GM12878 (cell line): ENCODE data around the gene CD48. TPM values are rescaled to one million over a fixed set of nuclear protein-coding genes. Genes with fewer than 3 reads are reported as not detected.

ENCODE experiments used
- ATAC-seq: fragments of 200-7000 bp; cut with Tn5 transposase; 3 replicates; pipeline ENCODE4 v1.9.1; 2020; ENCODE audit warnings: mild to moderate bottlenecking, moderate library complexity
- BruUV-seq: library from RNA; stranded (reverse); fragments of 400-500 nt; replicated peaks from 2 replicates; lab custom pipeline; 2021; lab: Mats Ljungman, UMichigan
- CTCF ChIA-PET: fragments of 300-600 bp; sonication (Branson Sonifier 250); formaldehyde crosslinking; extraction: SDS; loops from one replicate; lab custom pipeline; 2021; ENCODE audit warnings: inconsistent platforms; lab: Yijun Ruan, JAX
- POLR2A ChIA-PET: fragments of 350-600 bp; formaldehyde crosslinking; extraction: SDS; loops from one replicate; lab custom pipeline; 2021; ENCODE audit warnings: inconsistent platforms; lab: Charles Lee
- RAD21 ChIA-PET: fragments of 300-600 bp; sonication (Branson Sonifier 250); formaldehyde crosslinking; loops from one replicate; lab custom pipeline; 2023; ENCODE audit warnings: antibody characterized with exemption; ENCODE audit not compliant: unreplicated experiment; lab: Charles Lee
- SMC1A ChIA-PET: fragments of 300-600 bp; sonication (Branson Sonifier 250); formaldehyde crosslinking; loops from one replicate; lab custom pipeline; 2023; ENCODE audit not compliant: unreplicated experiment, uncharacterized antibody; lab: Charles Lee
- DNase-seq: peaks from one replicate; pipeline ENCODE4 v3.0.0-alpha.2; 2011; ENCODE audit warnings: low read depth, low spot score
- FAIRE-seq: peaks from 3 replicates; lab custom pipeline; 2011; peaks lifted over from hg19 to GRCh38; lab: Jason Lieb, UNC
- H2AFZ ChIP-seq: 2 replicates; pipeline ENCODE4 v1.6.0; 2011; ENCODE audit warnings: low read depth, low read length, control low read depth; ENCODE audit not compliant: control insufficient read depth
- H3K27ac ChIP-seq: 2 replicates; pipeline ENCODE4 v1.5.1; 2011; ENCODE audit warnings: control low read depth; ENCODE audit not compliant: control insufficient read depth, insufficient read depth
- H3K27me3 ChIP-seq, 2 experiments: replicated peaks in 1 of 2; 2 replicates each; pipeline versions ENCODE4 v1.6.0 to v1.6.1; 2011; ENCODE audit warnings: low read length in 1 of 2; ENCODE audit not compliant: control insufficient read depth in 2 of 2, insufficient read depth in 2 of 2
- H3K36me3 ChIP-seq, 2 experiments: 2 replicates each; pipeline ENCODE4 v1.5.1; 2011; ENCODE audit warnings: low read length in 1 of 2; ENCODE audit not compliant: control insufficient read depth in 2 of 2, insufficient read depth in 2 of 2
- H3K4me1 ChIP-seq: 2 replicates; pipeline ENCODE4 v1.6.1; 2011; ENCODE audit warnings: mild to moderate bottlenecking, low read length, moderate library complexity, mixed read lengths; ENCODE audit not compliant: control insufficient read depth, insufficient read depth
- H3K4me2 ChIP-seq: 2 replicates; pipeline ENCODE4 v1.6.0; 2011; ENCODE audit warnings: control low read depth; ENCODE audit not compliant: control insufficient read depth, insufficient read depth
- H3K4me3 ChIP-seq: fragments of 200-600 bp; sonication (generic); 2 replicates; pipeline ENCODE4 v1.5.1; 2016
- H3K79me2 ChIP-seq: 2 replicates; pipeline ENCODE4 v1.6.0; 2011; ENCODE audit warnings: low read length; ENCODE audit not compliant: control insufficient read depth, insufficient read depth
- H3K9ac ChIP-seq: 2 replicates; pipeline ENCODE4 v1.8.0; 2011; ENCODE audit warnings: low read length, control low read depth, mixed read lengths; ENCODE audit not compliant: control insufficient read depth, insufficient read depth
- H3K9me3 ChIP-seq: replicated peaks from 3 replicates; pipeline ENCODE4 v1.5.1; 2011; ENCODE audit warnings: mild to moderate bottlenecking, low read length; ENCODE audit not compliant: control insufficient read depth, insufficient read depth
- H4K20me1 ChIP-seq: 2 replicates; pipeline ENCODE4 v1.6.0; 2011; ENCODE audit not compliant: control insufficient read depth, insufficient read depth
- CBFB ChIP-seq: IDR thresholded peaks from 2 replicates; pipeline ENCODE4 v1.6.1; 2016; ENCODE audit warnings: antibody characterized with exemption, low read depth
- CEBPB ChIP-seq, 2 experiments: fragments of 150-350 bp in 1 of 2; IDR thresholded peaks; 2 replicates each; pipeline ENCODE4 v1.6.1; 2012 to 2014; ENCODE audit warnings: low read depth in 2 of 2, low read length in 2 of 2, borderline replicate concordance in 1 of 2, inconsistent platforms in 1 of 2
- NFIC ChIP-seq: IDR thresholded peaks from 2 replicates; pipeline ENCODE4 v1.6.1; 2012; ENCODE audit warnings: low read depth, mild to moderate bottlenecking, inconsistent platforms, low read length, moderate library complexity
- POLR2A ChIP-seq: IDR thresholded peaks from 2 replicates; pipeline ENCODE4 v1.6.1; 2011; ENCODE audit warnings: low read depth, mild to moderate bottlenecking, low read length
- SIN3A ChIP-seq: IDR thresholded peaks from 2 replicates; pipeline ENCODE4 v1.6.1; 2012; ENCODE audit warnings: low read depth, low read length, improper control_type of control experiment
- SMARCA5 ChIP-seq: fragments of 450-650 bp; IDR thresholded peaks from 2 replicates; pipeline ENCODE4 v1.6.1; 2017; ENCODE audit warnings: mild to moderate bottlenecking
- SREBF1 ChIP-seq: IDR thresholded peaks from 2 replicates; pipeline ENCODE4 v1.6.1; 2012; ENCODE audit warnings: mild to moderate bottlenecking, low read length
- TCF7 ChIP-seq: IDR thresholded peaks from 2 replicates; pipeline ENCODE4 v1.6.1; 2014; ENCODE audit warnings: antibody characterized with exemption, borderline replicate concordance
- WGBS: methylation state at CpG from one replicate; pipeline ENCODE4 v1.1.6; 2016; ENCODE audit warnings: low lambda C conversion rate; ENCODE audit not compliant: insufficient replicate concordance, insufficient coverage; ENCODE audit errors: missing lambda C conversion rate; 5-methylcytosine and 5-hydroxymethylcytosine counted together
- in situ Hi-C: fragments of 300-500 bp; cut with MboI; formaldehyde crosslinking; loops from 9 replicates; pipeline ENCODE4 v1.14.3; 2018; ENCODE audit warnings: mixed read lengths
- intact Hi-C: fragments of 100-400 bp; cut with micrococcal nuclease; formaldehyde crosslinking; loops from one replicate; pipeline ENCODE4 v1.14.2; 2022; ENCODE audit not compliant: unreplicated experiment
- polyA plus RNA-seq, 11 experiments: library from polyadenylated mRNA; depleted of rRNA in 4 of 11; unstranded in 6 of 11; stranded (reverse) in 5 of 11; fragments of >200 nt; fragmentation: Nextera tagmentation in 4 of 11; fragmentation: Illumina TruSeq in 1 of 11; extraction: Ambion mirVana in 4 of 11; extraction: Trizol in 1 of 11; gene quantifications; 1 replicate in 1 of 11; 2 replicates in 10 of 11; pipeline versions ENCODE4 v1.2.1 to v1.2.3, GENCODE V29; 2011 to 2016; ENCODE audit warnings: inconsistent platforms in 2 of 11, missing spikeins in 2 of 11, low read depth in 1 of 11
- total RNA-seq, 4 experiments: library from RNA; depleted of rRNA in 3 of 4; stranded (reverse); fragments of >200 nt in 3 of 4; fragmentation: Illumina TruSeq in 1 of 4; extraction: Trizol in 1 of 4; gene quantifications; 2 replicates each; pipeline versions ENCODE4 v1.2.1 to v1.2.3, GENCODE V29; 2013 to 2021

The CD48 gene
- total and polyA plus RNA-seq, 10 of the 15 experiments (the other 5 are each of a cell fraction or from before 2014, with no cell fraction given): 302 to 1,315 (median 430) TPM

- peak; percentile 29; the same call in 1 of the 2 replicates for TF ChIP-seq SIN3A
- TF ChIP-seq SREBF1: no peak
- TF ChIP-seq POLR2A: no peak; the same call in 1 of the 2 replicates
- TF ChIP-seq TCF7: no peak
- TF ChIP-seq CBFB: no peak
- no peak for TF ChIP-seq NFIC
These were observed 4.2 kb downstream of the CD48 start (continued) for GRCh38 chr1:160707236-160708064.

DNA sequence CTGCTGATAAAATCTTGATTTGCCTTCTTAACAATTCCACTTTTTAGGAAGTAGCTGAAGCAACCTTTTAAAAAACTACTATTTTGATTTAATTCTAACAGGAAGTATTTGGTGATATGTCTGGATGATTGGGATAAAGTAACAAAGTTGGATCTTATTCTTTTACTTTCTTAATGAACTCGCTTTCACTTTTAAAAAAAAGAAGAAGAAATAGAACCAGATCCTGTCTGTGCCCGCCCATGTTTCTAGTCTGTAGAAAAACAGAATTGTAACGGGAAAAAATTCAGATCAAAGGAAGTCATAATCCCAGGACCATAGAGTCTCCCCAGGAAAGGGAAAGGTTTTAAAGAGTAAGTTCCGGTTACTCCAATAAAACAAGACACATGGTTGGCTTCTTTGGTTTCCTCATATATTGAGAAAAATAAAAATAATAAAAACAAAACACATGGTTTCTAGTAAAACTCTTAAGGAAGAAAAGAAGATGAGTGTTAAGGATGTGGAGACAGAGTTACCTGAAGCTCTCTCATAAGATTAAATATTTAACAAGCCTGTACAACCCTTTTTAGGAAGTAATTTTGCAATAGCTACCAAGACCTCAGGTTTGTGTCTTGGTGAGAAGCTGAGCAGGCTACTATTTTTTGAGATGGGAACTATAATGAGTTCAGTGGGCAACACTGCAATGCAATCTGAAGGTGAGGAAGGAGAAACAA is 4.9 kb downstream of the CD48 start:
- peaks cover 99% of the 10 kb centered on the region for H3K79me2 ChIP-seq
- peak overlapping the region; percentile 88 for H3K4me2 ChIP-seq
- H2AFZ ChIP-seq: no peak overlapping the region
- 0% methylated on average over 4 of the region's 4 CpGs for WGBS
- ChIA-PET POLR2A (interaction anchor here (0.5 to 3.7 kb wide), 20 partner anchors 17 to 332 kb away, joined by 3 to 27 read pairs (median 6); partner anchors contain the start of genes SLAMF1 and TSTD1), RAD21 (interaction anchor here (0.8 to 5.4 kb wide), 16 partner anchors 18 to 363 kb away, joined by 3 to 42 read pairs (median 10); partner anchors contain the start of genes ARHGAP30 and SLAMF7), SMC1A (interaction anchor here (0.8 to 7.6 kb wide), 22 partner anchors 9 to 278 kb away, joined by 3 to 82 read pairs (median 7); partner anchors contain the start of genes SLAMF1 and SLAMF7), CTCF (interaction anchor here (0.9 to 5.7 kb wide), 16 partner anchors 9 to 278 kb away, joined by 3 to 59 read pairs (median 9); partner anchors contain the start of genes SLAMF1 and SLAMF7)
- TF ChIP-seq NFIC (peak; percentile 20; the same call in 1 of the 2 replicates), SMARCA5 (no peak), CEBPB (IDR thresholded peaks at IDR 0.05; ENCODE audit: borderline replicate concordance in 1 of 2, low read depth in 2 of 2, low read length in 2 of 2) (0 out of 4 replicates have a peak, but pooled peaks of 1 of the 2 experiments have one; percentile 52)
- DNase-seq: no peak
- H3K27me3 ChIP-seq: no peaks in the 10 kb centered on the region
- peaks cover 6 to 12% of the 10 kb centered on the region in 2 experiments; a peak in 3 of 4 replicates for H3K36me3 ChIP-seq
- no peak for ATAC-seq
- peaks cover 7% of the 10 kb centered on the region; the same call in 1 of the 2 replicates for H3K4me1 ChIP-seq
- BruUV-seq: no TSS peak
- no peak for FAIRE-seq
- intact Hi-C loops: loop anchor here (5.0 kb wide), 1 partner anchor 59 kb away; the partner anchor contains the start of gene SLAMF1
- H3K4me3 ChIP-seq: peak overlapping the region; percentile 93
- H3K9ac ChIP-seq: peak overlapping the region; percentile 100
- no peaks in the 10 kb centered on the region for H3K9me3 ChIP-seq
- H4K20me1 ChIP-seq: peaks cover 7% of the 10 kb centered on the region; the same call in 1 of the 2 replicates
- in situ Hi-C loops: no loop called here
- peak overlapping the region; percentile 100 for H3K27ac ChIP-seq
